SK-N-SH treated with all-trans-retinoic acid at 6 μM for 48 hours (cell line): ENCODE data around the gene ST6GAL1.

ENCODE experiments used
- ATAC-seq: fragments of 200-7000 bp; cut with Tn5 transposase; 3 replicates; pipeline ENCODE4 v1.9.1; 2020; ENCODE audit warnings: mild to moderate bottlenecking, moderate library complexity
- ARNTL ChIP-seq: fragments of 450-650 bp; formaldehyde crosslinking; IDR thresholded peaks from 2 replicates; pipeline ENCODE4 v1.5.0; 2020; ENCODE audit warnings: low read depth, mild to moderate bottlenecking, moderate library complexity, borderline replicate concordance
- BACH2 ChIP-seq: fragments of 250-450 bp; sonication (Bioruptor Pico); IDR thresholded peaks from 2 replicates; pipeline ENCODE4 v1.9.0; 2021; ENCODE audit warnings: mild to moderate bottlenecking, borderline replicate concordance
- CSDC2 ChIP-seq: fragments of 250-450 bp; sonication (Bioruptor Pico); IDR thresholded peaks from 2 replicates; pipeline ENCODE4 v1.5.0; 2020; ENCODE audit warnings: mild to moderate bottlenecking, moderate library complexity
- ESRRG ChIP-seq: fragments of 250-450 bp; sonication (Bioruptor Pico); IDR thresholded peaks from 2 replicates; pipeline ENCODE4 v1.6.1; 2021; ENCODE audit warnings: mild to moderate bottlenecking
- GLIS3 ChIP-seq: fragments of 250-450 bp; sonication (Bioruptor Pico); IDR thresholded peaks from 2 replicates; pipeline ENCODE4 v1.5.0; 2020; ENCODE audit warnings: mild to moderate bottlenecking, moderate library complexity
- ISL1 ChIP-seq: fragments of 250-450 bp; sonication (Bioruptor Pico); IDR thresholded peaks from 2 replicates; pipeline ENCODE4 v2.1.2; 2022; ENCODE audit warnings: mild to moderate bottlenecking, moderate library complexity
- OSR1 ChIP-seq: fragments of 250-450 bp; sonication (Bioruptor Pico); IDR thresholded peaks from 2 replicates; pipeline ENCODE4 v1.8.0; 2022; ENCODE audit warnings: moderate library complexity, mild to moderate bottlenecking, inconsistent platforms
- RARB ChIP-seq: fragments of 250-450 bp; sonication (Bioruptor Pico); IDR thresholded peaks from 2 replicates; pipeline ENCODE4 v1.8.0; 2021; ENCODE audit warnings: mild to moderate bottlenecking, moderate library complexity
- SNAI2 ChIP-seq: fragments of 250-450 bp; sonication (Bioruptor Pico); IDR thresholded peaks from 2 replicates; pipeline ENCODE4 v1.5.0; 2020; ENCODE audit warnings: mild to moderate bottlenecking, moderate library complexity
- TCF4 ChIP-seq: fragments of 250-450 bp; sonication (Bioruptor Pico); IDR thresholded peaks from 2 replicates; pipeline ENCODE4 v1.8.0; 2021; ENCODE audit warnings: mild to moderate bottlenecking, moderate library complexity, borderline replicate concordance
- TOX ChIP-seq: fragments of 250-450 bp; sonication (Bioruptor Pico); IDR thresholded peaks from 2 replicates; pipeline ENCODE4 v1.8.0; 2021; ENCODE audit warnings: mild to moderate bottlenecking, moderate library complexity, borderline replicate concordance
- ZFP3 ChIP-seq: fragments of 250-450 bp; sonication (Bioruptor Pico); IDR thresholded peaks from 2 replicates; pipeline ENCODE4 v1.5.0; 2020; ENCODE audit warnings: mild to moderate bottlenecking, moderate library complexity
- ZNF565 ChIP-seq: fragments of 450-650 bp; formaldehyde crosslinking; conservative IDR thresholded peaks from 2 replicates; pipeline ENCODE4 v1.5.0; 2020; ENCODE audit warnings: low read depth, mild to moderate bottlenecking, moderate library complexity
- ZNF8 ChIP-seq: fragments of 450-650 bp; formaldehyde crosslinking; IDR thresholded peaks from 2 replicates; pipeline ENCODE4 v1.5.0; 2020; ENCODE audit warnings: mild to moderate bottlenecking, moderate library complexity
- TF ChIP-seq, protein P1 (sequence below): fragments of 250-450 bp; sonication (Bioruptor Pico); IDR thresholded peaks from 2 replicates; pipeline ENCODE4 v1.5.0; 2020; ENCODE audit warnings: mild to moderate bottlenecking, moderate library complexity
- TF ChIP-seq, protein P2 (sequence below): fragments of 250-450 bp; sonication (Bioruptor Pico); IDR thresholded peaks from 2 replicates; pipeline ENCODE4 v1.5.1; 2020; ENCODE audit warnings: low read depth, mild to moderate bottlenecking, moderate library complexity
- TF ChIP-seq, protein P3 (sequence below): fragments of 250-450 bp; sonication (Bioruptor Pico); IDR thresholded peaks from 2 replicates; pipeline ENCODE4 v1.8.0; 2020; ENCODE audit warnings: mild to moderate bottlenecking, moderate library complexity, borderline replicate concordance
- TF ChIP-seq, protein P4 (sequence below): fragments of 250-450 bp; sonication (Bioruptor Pico); IDR thresholded peaks from 2 replicates; pipeline ENCODE4 v1.8.0; 2021; ENCODE audit warnings: low read depth, mild to moderate bottlenecking, moderate library complexity, borderline replicate concordance

Gene ST6GAL1

DNA sequence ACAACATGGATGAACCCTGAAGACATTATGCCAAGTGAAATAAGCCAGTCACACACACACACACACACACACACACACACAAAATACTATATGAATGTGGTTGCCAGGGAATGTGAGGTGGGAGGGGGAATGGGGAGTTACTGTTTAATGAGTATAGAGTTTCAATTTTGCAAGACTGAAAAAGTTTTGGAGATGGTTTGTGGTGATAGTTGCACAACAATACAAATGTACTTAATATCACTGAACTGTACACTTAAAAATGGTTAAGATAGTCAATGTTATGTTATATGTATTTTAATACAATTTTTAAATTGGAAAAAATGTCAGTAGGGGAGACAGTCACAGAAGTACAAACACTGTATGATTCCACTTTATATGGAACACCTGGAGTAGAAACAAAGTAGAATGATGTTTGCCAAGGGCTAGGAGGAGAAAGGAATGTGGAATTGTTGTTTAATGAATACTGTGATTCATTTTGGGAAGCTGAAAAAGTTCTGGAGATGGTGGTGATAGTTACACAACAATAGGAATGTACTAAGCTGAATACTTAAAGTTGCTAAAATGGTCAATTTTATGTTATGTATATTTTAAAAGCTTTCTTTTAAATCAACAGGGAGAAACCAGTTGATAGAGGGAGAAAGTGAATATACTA lies 132.3 kb downstream of the ST6GAL1 start (continued):
- TF ChIP-seq, protein P1, sequence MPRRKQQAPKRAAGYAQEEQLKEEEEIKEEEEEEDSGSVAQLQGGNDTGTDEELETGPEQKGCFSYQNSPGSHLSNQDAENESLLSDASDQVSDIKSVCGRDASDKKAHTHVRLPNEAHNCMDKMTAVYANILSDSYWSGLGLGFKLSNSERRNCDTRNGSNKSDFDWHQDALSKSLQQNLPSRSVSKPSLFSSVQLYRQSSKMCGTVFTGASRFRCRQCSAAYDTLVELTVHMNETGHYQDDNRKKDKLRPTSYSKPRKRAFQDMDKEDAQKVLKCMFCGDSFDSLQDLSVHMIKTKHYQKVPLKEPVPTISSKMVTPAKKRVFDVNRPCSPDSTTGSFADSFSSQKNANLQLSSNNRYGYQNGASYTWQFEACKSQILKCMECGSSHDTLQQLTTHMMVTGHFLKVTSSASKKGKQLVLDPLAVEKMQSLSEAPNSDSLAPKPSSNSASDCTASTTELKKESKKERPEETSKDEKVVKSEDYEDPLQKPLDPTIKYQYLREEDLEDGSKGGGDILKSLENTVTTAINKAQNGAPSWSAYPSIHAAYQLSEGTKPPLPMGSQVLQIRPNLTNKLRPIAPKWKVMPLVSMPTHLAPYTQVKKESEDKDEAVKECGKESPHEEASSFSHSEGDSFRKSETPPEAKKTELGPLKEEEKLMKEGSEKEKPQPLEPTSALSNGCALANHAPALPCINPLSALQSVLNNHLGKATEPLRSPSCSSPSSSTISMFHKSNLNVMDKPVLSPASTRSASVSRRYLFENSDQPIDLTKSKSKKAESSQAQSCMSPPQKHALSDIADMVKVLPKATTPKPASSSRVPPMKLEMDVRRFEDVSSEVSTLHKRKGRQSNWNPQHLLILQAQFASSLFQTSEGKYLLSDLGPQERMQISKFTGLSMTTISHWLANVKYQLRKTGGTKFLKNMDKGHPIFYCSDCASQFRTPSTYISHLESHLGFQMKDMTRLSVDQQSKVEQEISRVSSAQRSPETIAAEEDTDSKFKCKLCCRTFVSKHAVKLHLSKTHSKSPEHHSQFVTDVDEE (CRISPR knock-in tag) = no peak
- TF ChIP-seq ESRRG (no peak), ISL1 (CRISPR knock-in tag) (no peak)
- TF ChIP-seq, all 23 proteins: peak for 0

DNA sequence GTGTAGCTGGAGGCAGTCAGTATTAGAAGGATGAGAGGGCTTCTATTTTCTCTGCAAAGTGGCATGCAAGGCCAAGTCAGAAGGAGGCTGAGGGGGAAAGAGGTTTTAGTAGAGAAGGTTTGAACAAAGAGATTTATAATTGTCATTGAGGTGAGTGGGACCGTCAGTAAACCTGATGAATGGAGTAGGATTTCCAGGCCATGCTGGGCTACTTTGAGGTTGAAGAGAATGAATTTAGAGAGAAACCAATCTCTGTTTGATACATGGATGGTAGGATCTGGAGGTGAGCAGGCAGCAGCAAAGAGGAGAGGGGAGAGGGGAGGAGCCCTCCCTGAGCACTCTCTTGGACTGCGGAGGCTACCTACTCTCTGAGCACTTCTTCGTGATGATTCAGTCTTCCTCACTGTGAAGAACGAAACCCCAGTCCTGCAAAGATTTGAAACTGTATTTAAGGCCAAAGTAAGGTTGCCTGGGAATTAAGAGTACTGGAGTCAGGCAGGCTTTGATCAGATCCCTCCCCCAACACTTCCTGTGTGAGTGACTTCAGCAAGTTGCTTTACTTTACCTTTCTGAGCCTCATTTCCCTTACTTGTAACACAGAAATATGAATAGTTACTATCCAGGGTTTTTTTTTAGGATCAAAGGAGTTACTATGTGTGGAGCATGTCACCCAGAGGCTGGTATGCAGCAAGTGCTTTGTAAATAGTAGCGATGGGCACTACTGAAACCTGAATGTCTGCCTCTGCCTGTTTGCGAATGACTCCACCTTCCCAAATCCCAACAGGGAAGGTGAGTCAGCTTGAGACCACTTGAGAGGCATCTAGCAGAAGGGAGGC lies 133.2 kb downstream of the ST6GAL1 start:
- TF ChIP-seq ISL1 (CRISPR knock-in tag) = no peak
- no peak for TF ChIP-seq CSDC2 (CRISPR knock-in tag)
- TF ChIP-seq SNAI2 = no peak
- no peak for TF ChIP-seq BACH2 (CRISPR knock-in tag)
- no peak for TF ChIP-seq ZNF565 (CRISPR knock-in tag)
- no peak for TF ChIP-seq ZFP3 (CRISPR knock-in tag)
- TF ChIP-seq, protein P2, sequence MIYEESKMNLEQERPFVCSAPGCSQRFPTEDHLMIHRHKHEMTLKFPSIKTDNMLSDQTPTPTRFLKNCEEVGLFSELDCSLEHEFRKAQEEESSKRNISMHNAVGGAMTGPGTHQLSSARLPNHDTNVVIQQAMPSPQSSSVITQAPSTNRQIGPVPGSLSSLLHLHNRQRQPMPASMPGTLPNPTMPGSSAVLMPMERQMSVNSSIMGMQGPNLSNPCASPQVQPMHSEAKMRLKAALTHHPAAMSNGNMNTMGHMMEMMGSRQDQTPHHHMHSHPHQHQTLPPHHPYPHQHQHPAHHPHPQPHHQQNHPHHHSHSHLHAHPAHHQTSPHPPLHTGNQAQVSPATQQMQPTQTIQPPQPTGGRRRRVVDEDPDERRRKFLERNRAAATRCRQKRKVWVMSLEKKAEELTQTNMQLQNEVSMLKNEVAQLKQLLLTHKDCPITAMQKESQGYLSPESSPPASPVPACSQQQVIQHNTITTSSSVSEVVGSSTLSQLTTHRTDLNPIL (CRISPR knock-in tag) = no peak
- TF ChIP-seq ARNTL = no peak
- TF ChIP-seq, protein P3, sequence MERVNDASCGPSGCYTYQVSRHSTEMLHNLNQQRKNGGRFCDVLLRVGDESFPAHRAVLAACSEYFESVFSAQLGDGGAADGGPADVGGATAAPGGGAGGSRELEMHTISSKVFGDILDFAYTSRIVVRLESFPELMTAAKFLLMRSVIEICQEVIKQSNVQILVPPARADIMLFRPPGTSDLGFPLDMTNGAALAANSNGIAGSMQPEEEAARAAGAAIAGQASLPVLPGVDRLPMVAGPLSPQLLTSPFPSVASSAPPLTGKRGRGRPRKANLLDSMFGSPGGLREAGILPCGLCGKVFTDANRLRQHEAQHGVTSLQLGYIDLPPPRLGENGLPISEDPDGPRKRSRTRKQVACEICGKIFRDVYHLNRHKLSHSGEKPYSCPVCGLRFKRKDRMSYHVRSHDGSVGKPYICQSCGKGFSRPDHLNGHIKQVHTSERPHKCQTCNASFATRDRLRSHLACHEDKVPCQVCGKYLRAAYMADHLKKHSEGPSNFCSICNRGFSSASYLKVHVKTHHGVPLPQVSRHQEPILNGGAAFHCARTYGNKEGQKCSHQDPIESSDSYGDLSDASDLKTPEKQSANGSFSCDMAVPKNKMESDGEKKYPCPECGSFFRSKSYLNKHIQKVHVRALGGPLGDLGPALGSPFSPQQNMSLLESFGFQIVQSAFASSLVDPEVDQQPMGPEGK (CRISPR knock-in tag) = no peak
- TF ChIP-seq, protein P1 (CRISPR knock-in tag) = no peak
- TF ChIP-seq ESRRG = no peak
- no peak for TF ChIP-seq RARB (CRISPR knock-in tag)
- no peak for TF ChIP-seq TCF4 (CRISPR knock-in tag)
- no peak for ATAC-seq

DNA sequence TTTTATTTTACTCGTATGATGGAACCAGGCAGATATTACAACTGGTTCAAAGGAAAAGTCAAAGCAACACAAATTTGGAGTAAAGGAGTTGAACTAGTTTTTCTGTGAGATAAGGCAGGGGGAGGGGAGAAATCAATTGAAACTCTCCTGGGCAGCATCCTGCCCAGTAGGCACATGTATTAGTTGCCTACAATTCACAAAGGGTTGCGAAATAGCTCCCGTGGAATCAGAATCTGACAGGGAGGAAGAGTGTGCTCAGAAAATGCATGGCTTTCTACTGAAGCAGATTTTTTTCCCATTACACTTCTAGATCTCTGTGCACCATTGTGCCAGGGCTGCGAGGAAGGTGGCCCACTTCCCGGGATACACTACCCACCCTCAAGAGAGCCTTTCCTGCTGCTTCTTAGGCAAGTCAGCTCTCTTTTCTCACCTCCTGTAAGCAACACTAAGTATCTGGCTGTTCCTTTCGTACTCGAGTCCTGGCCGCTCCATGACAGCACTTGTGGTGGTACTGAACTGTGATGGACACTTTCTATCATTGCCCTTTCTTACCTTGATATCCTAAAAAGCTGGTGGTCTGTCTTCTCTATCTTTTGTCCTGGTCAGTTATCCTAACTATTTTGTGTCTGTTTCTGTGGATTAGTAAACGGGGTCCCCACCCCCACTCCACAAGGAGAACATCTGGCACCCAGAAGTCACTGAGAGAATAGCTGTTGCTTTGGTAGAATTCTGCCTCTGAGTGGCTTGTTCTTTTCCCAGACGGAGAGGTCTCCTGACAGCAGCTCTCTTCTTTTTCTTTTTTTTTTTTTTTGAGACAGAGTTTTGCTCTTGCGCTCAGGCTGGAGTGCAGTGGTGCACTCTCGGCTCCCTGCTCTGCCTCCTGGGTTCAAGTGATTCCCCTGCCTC lies 134.1 kb downstream of the ST6GAL1 start:
- no peak for ATAC-seq

More for the DNA sequence above, 134.1 kb downstream of the ST6GAL1 start:
- no peak for TF ChIP-seq ZFP3 (CRISPR knock-in tag)
- TF ChIP-seq, protein P2 (CRISPR knock-in tag) = no peak
- no peak for TF ChIP-seq GLIS3 (CRISPR knock-in tag)
- TF ChIP-seq TOX = no peak
- no peak for TF ChIP-seq SNAI2
- TF ChIP-seq ISL1 (CRISPR knock-in tag) = no peak
- TF ChIP-seq, protein P4, sequence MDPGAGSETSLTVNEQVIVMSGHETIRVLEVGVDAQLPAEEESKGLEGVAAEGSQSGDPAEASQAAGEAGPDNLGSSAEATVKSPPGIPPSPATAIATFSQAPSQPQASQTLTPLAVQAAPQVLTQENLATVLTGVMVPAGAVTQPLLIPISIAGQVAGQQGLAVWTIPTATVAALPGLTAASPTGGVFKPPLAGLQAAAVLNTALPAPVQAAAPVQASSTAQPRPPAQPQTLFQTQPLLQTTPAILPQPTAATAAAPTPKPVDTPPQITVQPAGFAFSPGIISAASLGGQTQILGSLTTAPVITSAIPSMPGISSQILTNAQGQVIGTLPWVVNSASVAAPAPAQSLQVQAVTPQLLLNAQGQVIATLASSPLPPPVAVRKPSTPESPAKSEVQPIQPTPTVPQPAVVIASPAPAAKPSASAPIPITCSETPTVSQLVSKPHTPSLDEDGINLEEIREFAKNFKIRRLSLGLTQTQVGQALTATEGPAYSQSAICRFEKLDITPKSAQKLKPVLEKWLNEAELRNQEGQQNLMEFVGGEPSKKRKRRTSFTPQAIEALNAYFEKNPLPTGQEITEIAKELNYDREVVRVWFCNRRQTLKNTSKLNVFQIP = no peak
- TF ChIP-seq ZNF8 (CRISPR knock-in tag) = no peak
- no peak for TF ChIP-seq OSR1 (CRISPR knock-in tag)
